HG03575 (cell line): Measurements from ENCODE around the gene MATCAP1.

Source experiments
- ATAC-seq: cut with Tn5 transposase; IDR thresholded peaks from one replicate; pipeline ENCODE4 v1.9.1; 2021; ENCODE audit not compliant: unreplicated experiment, insufficient number of reproducible peaks, low FRiP score; ENCODE audit errors: extremely low read depth

Gene MATCAP1

GRCh38 chr16:67148656-67149275, 35.0 kb downstream of the MATCAP1 start:
- ATAC-seq = no peak

- ATAC-seq = no peak
Observed at GRCh38 chr16:67148221-67148620, 35.5 kb downstream of the MATCAP1 start.

- no peak for ATAC-seq
Observed at GRCh38 chr16:67147437-67148140, 36.2 kb downstream of the MATCAP1 start.

- ATAC-seq = no peak
Observed at GRCh38 chr16:67146523-67147357, 37.0 kb downstream of the MATCAP1 start.

GRCh38 chr16:67145746-67146145, 38.0 kb downstream of the MATCAP1 start:
- no peak for ATAC-seq

GRCh38 chr16:67144943-67145342, 38.8 kb downstream of the MATCAP1 start:
- no peak for ATAC-seq

- ATAC-seq = no peak
Observed at GRCh38 chr16:67142342-67142741, 41.4 kb downstream of the MATCAP1 start.

- ATAC-seq = no peak
Observed at GRCh38 chr16:67141391-67141790, 42.4 kb downstream of the MATCAP1 start.

GRCh38 chr16:67137605-67138004, 46.2 kb downstream of the MATCAP1 start:
- ATAC-seq = no peak

GRCh38 chr16:67129422-67129821, 54.3 kb downstream of the MATCAP1 start:
- ATAC-seq = no peak

- no peak for ATAC-seq
Observed at GRCh38 chr16:67128887-67129286, 54.9 kb downstream of the MATCAP1 start.

- no peak for ATAC-seq
Observed at GRCh38 chr16:67128417-67128816, 55.3 kb downstream of the MATCAP1 start.
